HG03025 (cell line): ENCODE data around the gene ZC3H12C.

Experiments
- ATAC-seq: cut with Tn5 transposase; IDR thresholded peaks from one replicate; pipeline ENCODE4 v1.9.1; 2021; ENCODE audit warnings: mild to moderate bottlenecking, moderate library complexity; ENCODE audit not compliant: unreplicated experiment, low FRiP score

The ZC3H12C gene

DNA sequence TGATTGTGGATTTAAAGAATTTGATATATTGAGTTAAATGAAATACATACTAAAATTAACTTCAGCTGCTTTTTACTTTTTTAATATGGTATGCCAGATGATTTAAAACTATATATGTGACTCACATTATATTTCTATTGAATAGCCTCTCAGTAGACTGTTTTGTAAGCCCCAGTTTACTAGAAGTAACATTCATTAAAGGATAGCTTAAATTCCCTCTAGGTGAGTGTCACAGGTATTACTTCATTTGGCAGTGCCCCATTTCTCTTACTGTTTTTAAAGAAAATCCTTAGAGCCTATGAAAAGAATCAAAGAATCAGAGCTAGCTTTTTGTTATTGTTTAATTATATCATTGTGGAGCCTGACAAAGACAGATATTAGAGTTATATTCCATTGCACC, 48.6 kb downstream of the ZC3H12C start:
- no peak for ATAC-seq

- no peak for ATAC-seq
Measured at GRCh38 chr11:110147962-110148709, 54.9 kb downstream of the ZC3H12C start.

GRCh38 chr11:110148775-110149744, 55.9 kb downstream of the ZC3H12C start:
- no peak for ATAC-seq

GRCh38 chr11:110152199-110152598, 59.0 kb downstream of the ZC3H12C start:
- ATAC-seq, result no peak

GRCh38 chr11:110153474-110153873, 60.3 kb downstream of the ZC3H12C start:
- no peak for ATAC-seq

- no peak for ATAC-seq
Measured at GRCh38 chr11:110156503-110156902, 63.3 kb downstream of the ZC3H12C start.

DNA sequence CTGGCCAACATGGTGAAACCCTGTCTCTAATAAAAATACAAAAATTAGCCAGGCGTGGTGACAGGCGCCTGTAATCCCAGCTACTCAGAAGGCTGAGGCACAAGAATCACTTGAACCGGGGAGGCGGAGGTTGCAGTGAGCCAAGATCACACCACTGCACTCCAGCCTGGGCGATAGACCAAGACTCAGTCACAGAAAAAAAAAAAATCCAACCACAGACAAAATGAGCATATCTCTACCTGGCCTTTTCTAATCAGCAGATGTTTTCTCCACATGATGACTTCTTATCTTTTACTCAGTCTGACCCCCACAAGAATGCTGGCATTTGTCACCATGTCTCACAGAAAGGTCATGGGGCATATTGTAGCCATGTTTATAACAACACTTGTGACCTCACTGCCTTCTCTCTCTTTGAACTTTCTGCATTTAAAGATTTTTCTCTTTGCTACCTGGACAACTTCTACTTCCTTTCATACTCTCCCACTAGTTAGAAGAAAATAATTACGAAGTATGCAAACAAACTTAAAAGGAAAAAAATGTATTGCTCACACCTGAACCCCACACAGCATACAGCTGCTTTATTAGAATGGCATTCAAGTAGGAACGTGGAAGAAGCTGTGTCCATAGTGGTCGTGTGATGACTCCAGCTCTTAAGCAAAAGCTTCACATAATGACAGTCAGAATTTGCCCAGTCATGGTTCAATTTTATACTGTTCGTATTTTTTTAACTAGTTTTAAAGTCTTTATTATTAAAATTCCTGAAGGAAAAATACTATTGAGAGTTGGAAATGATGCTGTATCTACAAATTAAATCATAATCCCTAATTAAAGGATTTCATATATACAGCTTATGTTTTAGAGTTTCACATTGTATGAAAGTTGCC, 65.4 kb downstream of the ZC3H12C start:
- no peak for ATAC-seq

DNA sequence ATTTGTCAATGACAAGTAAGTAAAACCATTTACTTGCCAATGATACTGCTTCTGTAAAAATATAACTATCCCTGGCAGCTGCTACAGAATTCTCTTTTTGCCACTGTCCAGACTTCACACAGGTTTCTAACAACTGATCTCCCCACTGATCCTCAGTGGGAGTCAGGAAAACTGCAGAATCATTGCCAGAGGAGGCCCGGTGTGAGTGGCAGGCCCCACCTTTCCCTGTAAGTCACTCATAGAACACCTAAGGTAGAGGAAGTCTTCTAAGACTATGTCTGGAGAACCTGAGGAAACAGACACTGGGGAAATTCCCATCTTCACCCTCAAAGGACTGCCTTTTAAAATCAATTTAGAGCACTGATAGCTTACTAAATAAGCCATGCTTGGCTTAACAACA, 66.3 kb downstream of the ZC3H12C start:
- no peak for ATAC-seq

DNA sequence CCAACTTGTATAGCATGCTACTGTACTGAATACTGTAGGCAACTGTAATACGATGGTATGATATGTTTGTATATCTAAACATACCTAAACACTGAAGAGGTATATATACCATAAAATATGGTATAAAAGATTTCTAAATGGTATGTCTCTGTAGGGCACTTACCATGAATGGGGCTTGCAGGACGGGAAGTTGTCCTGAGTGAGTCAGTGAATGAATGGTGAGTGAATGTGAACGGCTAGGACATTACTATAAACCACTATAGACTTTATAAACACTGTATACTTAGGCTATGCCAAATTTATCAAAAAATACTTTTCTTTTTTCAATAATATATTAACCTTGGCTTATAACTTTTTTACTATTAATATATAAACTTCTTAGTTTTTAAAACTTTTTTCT, 66.8 kb downstream of the ZC3H12C start:
- ATAC-seq, result no peak

GRCh38 chr11:110160437-110160836, 67.2 kb downstream of the ZC3H12C start:
- ATAC-seq, result no peak

DNA sequence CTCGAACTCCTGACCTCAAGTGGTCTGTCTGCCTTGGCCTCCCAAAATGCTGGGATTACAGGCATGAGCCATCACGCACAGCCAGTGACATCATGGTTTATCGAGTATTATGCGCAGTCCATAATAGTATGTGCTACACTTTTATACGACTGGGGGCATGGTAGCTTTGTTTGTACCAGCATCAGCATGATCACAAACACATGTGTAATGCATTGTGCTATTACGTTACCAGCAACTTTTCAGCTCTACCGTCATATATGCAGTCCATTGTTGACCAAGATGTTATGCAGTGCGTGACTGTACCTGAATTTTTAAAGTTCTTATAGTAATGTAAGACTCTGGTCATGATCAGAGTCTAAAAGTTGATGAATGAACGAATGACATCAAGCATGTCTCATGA, 67.9 kb downstream of the ZC3H12C start:
- ATAC-seq, result no peak

DNA sequence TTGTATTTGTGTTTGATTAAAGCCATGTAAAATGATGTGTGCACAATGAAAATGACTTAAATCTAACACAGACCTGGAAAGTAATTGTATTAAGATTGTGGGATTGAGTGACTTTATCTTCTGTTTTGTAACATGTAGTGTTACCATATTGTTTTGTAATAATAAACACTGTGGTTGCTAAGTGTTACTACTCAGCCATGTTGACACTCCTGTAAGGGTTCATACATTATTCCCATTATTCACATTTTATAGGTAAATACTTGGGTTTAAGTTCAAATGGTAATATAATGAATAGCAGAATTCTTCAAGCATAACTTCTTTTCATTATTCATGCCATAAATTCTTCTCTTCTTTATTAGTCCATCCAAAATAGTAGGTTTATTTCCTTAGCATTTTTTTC, 69.0 kb downstream of the ZC3H12C start:
- ATAC-seq, result no peak

GRCh38 chr11:110165039-110165925, 72.1 kb downstream of the ZC3H12C start:
- no peak for ATAC-seq

DNA sequence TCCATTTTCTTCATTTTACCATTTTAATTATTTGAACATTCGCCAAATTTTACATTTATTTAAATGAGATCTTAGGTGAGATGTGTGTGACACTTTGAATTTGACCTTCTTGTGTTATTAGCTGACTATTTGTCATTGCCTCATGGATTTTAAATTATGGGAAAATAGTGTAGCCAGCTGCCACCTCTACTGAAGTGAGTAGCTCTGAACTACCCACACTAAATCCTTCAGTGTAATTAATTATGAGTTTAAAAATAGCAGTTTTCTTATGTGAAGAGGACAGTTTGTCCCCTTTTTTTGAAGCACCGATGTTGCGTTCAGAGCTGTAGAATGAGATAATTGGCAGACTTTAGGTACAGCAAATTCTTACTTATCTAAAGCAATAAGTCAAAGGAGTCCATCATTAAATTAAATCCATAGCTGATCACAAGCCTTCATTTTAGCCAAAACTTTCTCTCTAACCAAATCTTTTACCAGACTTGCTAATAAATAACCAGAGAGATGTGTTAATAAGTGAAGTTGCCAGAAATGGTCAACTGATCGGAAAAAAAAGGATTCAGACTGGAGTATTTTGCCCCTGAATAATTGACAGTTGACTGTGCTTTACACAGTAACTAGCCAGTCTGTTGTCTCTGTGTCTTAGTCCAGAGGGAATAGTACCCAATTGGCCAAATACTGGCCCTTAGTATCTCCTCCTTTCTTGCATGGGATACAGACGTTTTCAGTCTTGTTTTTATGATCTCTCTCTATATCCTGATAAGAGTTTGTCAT, 75.0 kb downstream of the ZC3H12C start:
- ATAC-seq, result no peak

DNA sequence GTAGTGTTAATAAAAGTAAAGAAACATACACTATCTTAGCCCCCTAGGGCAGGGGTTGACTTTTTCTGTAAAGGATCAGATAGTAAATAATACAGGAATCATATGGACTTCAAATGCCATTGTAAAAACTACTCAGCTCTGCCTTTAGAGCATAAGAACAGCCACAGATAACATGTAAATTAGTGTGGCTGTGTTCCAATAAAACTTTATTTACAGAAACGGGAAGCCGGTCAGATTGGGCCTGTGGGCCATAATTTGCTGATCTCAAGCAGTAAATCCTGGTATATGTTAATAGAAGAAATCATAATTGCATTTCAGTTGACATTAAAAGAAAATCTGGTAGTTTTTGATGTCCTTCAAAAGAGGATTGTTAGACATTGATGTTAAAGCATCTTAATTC, 76.5 kb downstream of the ZC3H12C start:
- no peak for ATAC-seq

DNA sequence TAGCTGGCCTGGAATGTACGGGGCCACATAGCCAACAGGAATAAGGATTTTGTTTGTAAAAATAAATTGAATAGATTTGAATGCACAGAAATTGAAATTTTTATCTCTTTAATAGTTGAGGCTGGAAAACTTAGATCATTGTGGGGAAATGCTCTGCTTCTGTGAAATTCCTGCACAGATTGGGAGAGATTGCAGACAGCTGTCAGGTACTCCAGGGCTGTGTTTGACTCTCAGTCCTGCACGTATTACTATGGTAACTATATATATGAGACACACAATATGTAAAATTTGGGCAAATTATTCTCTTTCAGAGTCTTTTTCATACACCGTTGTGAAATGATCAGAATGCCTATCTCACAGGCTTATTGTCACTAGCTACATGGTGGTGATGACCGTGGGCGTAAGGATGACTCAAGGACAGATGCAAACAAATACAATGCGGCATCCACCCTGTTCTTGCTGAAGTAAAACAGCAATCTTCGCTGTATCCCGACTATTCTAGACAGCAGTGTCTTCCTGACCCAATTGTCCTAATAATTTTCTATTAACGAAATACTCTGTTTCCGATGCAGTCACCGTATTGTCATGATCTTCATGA, 79.4 kb downstream of the ZC3H12C start:
- no peak for ATAC-seq

GRCh38 chr11:110173811-110174644, 80.8 kb downstream of the ZC3H12C start:
- peak; percentile 50 for ATAC-seq
